ENCODE results near the gene RNF111.

RNF111 gene

DNA sequence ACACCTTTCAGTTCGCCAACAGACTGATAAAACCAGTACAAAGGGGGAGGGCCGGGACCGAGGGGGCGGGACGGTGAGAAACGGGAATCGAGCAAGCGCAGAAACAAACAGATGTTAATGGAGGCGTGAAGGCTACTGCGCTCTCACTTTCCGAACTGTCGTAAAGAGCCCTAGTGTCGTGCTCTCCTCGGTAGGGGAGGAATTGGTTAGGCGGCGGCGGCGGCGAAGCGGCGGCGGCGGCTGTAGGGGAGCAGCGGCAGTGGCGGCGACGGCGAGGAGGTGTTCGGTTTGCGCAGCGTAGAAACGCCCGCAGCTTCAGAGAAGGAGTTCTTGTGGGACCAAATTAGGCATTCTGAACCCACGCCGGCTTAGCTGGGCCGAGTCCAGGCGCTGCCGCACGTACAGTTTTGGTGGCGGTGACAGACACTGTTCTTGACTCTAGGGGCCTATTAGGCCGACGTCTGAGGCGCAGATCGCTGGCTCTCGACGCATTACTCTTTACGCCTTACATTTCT, at the start of gene RNF111:
RNF111 (plus strand) TSS at position 173 of the 515 bp plus-strand sequence. CDS start 43,160 bp downstream, outside the sequence.
- peak; percentile 67 to 73 for DNase-seq (ENCODE audit: low read depth in 2 of 2)

DNA sequence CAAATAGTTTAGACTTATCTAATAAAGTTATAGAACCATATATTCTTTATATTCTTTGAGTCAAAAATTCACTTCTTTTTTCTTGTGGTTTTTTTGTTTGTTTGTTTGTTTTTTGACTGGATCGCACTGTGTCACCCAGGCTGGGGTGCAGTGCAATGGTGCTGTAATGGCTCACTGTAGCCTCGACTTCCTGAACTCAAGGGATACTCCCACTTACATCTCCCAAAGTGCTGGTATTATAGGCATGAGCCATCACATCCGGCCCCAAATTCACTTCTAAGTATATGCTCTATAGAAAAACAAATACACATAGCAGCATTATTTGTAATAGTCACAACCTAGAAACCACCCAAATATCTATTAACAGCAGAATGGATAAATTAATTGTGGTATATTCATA, 40.3 kb upstream of the RNF111 start:
- no peak for DNase-seq (ENCODE audit: low read depth in 2 of 2)

DNA sequence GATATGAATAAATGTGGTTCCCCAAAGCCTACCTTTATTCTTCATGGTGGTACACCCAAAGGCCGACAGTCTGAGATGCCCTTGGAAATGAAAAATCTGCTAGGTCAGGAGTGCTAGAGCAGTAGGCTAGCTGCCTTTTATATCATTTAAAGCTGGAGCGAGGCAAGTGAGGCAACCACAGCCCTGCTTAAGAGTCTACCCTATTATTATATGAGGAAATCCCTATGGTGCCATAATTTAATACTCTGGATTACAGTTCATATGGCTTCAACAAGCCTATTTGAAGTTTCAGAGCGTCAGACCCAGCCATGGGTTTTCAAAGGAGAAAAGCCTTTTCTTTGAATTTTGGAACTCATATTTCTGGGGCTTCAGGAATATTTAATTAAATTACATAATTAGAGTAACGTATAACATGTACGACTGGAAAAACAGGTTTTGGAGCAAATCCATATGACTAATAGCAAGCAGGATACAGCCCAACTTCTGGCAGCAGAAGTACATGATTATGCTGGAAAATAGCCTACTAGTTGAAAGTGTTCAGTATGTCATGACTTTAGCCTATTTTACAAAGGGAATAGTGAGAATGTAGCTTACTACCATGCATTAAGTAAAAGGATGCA, 36.0 kb upstream of the RNF111 start:
- no peak for DNase-seq (ENCODE audit: low read depth in 2 of 2)

DNA sequence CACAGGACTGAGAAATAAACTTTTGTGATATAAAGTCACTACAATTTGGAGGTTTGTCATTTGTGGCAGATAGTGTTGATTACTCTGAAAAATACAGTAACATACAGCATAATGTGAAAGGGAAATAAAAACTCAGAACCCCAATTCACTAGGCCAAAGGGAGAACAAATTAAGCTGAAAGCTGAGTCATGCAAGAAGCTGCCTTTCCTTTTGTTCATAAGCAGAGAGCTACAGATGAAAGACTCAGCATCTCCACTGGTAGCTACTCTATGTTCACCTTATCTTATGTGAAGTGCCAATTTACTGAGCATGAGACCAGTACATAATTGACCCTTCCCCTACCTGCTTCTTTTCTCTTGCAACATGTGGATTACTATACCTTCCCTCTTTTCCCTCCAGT, 34.7 kb upstream of the RNF111 start:
- no peak for DNase-seq (ENCODE audit: low read depth in 2 of 2)

DNA sequence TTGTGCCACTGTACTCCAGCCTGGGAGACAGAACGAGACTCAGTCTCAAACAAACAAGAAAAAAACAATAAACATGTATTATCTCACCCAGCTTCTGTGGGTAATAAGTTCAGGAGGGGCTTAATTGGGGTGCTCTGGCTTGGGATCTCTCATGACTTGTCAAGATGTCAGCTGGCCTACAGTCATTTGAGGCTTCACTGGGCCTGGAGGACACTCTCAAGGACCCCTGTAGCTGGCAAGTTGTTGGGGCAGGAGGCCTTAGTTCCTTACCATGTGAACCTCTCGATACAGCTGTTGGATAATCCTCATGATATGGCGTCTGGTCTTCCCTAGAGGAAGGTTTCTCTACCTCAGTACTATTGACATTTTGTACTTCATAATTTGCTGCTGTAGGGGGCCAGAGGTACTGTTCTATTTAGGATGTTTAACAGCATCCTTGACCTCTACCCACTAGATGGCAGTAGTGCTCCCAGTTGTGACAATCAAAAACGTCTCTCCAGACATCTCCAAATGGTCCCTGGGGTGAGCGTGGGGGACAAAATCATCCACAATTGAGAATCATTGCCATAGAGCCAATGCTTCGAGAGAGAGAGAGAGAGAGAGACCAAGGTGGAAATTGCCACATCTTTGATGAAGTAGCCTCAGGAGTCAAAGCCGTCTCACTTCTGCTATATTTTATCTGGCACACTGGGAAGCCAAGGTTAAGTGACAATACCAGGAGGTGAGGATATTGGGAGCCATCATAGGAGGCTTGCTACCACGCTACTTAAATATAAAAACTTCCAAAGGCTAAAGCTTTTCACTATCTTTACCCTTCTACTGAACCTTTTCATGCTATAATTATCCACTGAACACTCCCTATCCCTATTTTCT, 30.1 kb upstream of the RNF111 start:
- peak in 1 of 2 donors; percentile 20 for DNase-seq (ENCODE audit: low read depth in 2 of 2)

DNA sequence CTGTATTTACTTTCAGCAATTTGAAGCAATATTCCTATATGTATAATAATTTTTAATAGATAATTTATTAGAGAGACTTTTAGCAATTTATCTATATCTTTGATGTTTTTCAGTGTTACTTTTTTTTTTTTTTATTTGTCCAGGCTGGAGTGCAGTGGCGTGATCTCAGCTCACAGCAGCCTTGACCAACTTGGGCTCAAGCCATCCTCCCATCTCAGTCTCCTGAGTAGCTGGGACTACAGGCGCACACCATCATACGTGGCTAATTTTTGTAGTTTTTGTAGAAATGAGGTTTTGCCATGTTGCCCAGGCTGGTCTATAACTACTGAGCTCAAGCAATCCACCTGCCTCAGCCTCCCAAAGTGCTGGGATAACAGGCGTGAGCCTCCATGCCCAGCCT, 28.7 kb upstream of the RNF111 start:
- no peak for DNase-seq (ENCODE audit: low read depth in 2 of 2)

DNA sequence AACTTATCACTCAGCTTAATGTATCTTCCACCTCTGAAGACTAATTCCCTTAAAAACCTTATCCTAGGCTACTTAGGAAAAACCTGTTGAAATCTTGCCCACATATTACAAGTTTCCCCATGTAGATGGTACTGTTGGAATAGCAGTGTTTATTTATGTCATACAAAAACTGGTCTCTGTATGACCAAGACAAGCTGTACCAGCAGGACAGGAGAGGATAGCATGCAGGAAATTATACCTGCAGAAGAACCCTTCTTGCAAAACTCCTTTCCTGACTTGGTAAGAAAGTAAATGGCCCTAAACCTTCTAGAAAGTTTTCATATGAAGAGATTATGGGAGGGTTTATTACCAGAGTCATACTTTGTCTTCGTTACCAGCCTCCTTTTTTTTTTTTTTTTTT, 25.3 kb upstream of the RNF111 start:
- DNase-seq (ENCODE audit: low read depth in 2 of 2): no peak

DNA sequence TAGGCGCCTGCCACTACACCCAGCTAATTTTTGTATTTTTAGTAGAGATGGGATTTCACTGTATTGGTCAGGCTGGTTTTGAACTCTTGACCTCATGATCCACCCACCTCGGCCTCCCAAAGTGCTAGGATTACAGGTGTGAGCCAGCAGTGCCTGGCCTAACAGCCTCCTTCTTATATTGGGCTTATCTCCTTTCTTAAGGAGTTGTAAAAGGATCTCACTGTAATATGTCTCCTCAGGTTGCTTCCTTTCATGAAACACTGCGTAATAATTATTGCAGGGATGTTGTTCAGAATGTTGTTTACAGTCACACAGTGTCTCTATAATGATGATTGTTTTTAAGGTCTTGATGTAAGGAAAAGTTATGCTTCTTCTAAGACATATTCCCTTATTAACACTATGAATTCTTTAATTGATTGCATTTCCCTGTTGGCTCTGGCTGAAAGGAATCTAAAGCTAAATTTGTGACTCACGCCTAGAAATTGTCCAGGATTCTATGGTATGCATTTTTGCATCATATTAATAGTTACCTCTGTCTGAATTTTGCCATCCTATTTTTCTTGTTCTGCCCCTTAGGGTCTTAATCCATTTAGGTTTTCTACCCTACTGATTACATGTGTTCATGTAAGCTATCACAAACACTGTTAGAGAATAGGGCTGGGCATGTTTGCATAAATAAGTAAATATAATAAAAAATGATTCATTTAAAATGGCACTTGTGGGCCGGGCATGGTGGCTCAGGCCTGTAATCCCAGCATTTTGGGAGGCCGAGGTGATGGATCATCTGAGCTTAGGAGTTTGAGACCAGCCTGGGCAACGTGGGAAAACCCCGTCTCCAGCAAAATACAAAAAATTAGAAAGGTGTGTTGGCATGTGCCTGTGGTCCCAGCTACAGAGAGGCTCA, 24.5 kb upstream of the RNF111 start:
- no peak for DNase-seq (ENCODE audit: low read depth in 2 of 2)

DNA sequence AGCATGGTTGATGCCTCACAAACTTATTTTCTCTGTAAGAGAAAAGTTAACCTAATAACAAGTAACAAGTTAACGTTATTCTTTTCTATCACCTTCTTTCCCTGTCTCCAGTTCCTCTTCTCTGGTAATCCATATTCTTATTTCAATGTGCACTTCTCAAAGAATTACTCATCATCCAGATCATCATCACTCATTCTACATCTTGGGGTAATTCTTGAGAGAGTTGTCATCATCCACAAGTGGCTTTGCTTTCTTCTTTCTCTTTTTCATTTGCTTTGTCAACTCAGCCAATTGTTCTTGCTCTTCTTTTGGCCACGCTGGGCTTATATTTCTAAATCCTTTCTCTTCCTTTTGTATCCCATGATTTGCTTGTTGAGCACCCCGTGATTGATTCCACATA, 20.8 kb upstream of the RNF111 start:
- no peak for DNase-seq (ENCODE audit: low read depth in 2 of 2)

DNA sequence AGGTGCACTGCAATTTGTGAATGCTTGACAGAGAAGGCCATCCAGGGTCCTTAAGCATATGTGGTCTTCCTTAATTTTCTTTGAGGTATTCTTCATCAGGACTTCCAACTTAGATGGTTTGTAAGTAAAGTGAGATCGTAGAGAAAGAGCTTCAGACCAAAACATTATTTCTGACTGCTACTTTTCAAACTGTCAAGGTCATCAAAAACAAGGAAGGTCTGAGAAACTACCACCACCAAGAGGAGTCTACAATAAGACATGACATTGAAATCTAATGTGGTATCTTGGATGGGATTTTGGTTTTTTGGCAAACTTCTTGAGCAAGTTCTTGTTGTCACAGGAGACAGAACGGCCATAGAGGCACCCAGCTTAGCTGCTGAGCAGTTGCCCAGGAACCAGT, 20.0 kb upstream of the RNF111 start:
- no peak for DNase-seq (ENCODE audit: low read depth in 2 of 2)

DNA sequence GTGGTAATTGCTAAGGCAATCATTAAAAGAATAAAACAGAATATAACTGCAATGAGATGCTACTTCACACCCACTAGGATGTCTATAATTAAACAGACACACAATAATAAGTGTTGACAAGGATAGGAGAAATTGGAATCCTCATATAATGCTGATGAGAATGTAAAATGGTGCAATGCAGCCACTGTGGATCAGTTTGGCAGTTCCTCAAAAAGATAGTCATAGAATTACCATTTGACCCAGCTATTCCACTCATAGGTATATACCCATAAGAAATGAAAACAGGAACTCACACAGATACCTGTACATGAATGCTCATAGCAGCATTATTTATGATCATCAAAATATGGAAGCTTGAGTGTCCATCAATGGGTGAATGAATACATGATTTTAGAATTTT, 9.6 kb upstream of the RNF111 start:
- DNase-seq (ENCODE audit: low read depth in 2 of 2): no peak

DNA sequence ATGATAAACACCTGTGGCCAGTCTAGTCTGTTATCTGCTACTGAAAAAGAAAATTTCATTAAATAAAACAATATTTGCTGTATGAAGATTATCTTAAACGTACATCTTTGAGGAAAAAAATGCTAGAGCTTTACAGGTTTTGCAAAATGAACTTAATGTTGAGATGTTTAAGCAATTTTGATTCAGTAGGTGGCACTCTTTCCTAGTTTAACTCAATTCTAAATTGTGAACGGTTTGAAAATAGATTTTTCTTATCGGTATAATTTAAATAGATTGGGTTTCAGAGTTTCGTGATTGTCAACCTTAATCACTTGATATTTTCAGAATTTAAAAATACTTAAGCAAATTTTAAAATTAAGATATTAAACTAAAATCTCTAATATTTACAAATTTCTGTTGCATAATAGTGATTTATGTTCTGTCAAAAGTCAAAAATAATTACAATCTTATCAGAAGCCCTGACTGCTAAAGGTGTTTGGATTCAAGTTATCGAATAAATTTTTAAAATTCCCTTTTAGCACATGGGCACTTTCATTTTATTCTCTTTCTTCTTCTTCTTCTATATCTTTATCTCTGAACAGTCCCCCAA, 7.0 kb upstream of the RNF111 start:
- no peak for DNase-seq (ENCODE audit: low read depth in 2 of 2)

DNA sequence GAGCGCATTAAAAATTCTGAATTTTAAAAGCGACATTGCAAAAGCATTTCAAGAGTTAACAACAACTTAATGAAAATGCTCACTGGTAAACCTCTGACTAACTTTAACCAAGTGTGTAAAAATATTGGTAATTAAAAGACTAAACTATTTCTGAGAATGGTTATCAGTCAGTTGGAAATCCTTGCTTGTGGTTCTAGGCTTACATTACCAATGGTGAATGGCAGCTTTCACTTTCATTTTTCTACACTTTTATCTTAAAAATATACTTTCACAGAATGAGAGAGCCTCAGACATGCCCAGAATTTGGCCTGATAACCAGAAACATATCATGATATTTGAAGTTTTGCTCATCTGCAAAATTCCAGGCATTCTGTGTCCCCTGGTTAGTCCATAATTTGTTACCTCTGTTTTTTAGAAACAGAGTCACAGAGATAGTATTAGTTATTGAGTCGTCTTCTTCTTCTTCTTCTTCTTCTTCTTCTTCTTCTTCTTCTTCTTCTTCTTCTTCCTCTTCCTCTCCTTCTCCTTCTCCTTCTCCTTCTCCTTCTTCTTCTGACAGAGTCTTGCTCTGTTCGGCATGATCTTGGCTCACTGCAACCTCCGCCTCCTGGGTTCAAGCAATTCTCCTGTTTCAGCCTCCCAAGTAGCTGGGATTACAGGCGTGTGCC, 5.5 kb upstream of the RNF111 start:
- DNase-seq (ENCODE audit: low read depth in 2 of 2): no peak

DNA sequence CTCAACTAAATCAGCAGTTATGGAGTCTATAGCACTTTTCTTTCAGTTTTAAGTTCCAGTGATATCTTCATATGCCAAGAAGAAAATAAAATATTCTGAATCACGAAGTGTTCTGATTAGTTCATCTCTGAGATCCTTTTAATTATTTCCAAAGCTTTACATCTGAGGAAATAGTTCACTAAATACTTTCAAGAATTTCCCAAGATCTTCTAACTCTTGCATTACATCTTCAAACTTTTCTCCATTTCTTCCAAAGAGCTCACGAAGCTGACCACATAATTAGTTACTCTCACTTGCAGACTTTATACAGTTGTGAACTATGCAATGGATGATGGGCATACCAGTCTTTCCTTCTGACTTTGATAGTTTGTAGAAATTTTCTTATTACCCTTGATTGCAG, 4.2 kb upstream of the RNF111 start:
- no peak for DNase-seq (ENCODE audit: low read depth in 2 of 2)

DNA sequence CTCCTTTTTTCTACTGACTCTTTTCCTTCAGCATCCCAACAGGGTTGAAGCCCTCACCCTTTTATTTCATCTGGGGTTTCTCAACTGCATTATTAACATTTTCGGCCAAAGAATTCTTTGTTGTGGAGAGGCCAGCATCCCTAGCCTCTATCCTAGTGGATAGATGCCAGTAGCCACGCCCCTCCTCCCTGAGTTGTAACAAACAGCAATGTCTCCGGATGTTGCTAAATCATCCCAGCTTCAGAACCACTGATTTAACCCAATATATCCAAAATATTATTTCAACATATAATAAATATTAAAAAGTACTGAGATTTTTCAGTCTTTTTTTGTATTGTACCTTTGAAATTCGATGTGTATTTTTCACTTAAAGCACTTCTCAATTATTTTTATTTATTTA, 2.0 kb upstream of the RNF111 start:
- DNase-seq (ENCODE audit: low read depth in 2 of 2): no peak

DNA sequence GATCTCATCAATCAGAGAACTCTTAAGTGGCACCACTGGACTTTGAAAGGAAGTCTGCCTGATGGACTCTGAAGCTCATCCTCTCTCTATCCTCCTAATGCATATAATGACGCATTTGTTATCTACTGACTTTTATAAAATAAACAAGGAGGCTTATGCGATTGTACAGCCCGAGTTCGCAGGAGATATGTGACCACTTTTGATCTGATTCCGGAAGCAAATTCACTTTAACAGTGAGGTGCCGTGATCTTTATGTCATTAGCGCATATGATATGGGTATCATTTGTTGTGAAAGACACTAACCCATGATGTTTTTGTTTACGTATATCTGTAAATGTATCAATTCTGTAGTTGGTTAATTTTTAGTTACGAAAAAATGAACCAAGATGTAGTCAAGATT, 427 bp upstream of the RNF111 start:
- DNase-seq (ENCODE audit: low read depth in 2 of 2): no peak

DNA sequence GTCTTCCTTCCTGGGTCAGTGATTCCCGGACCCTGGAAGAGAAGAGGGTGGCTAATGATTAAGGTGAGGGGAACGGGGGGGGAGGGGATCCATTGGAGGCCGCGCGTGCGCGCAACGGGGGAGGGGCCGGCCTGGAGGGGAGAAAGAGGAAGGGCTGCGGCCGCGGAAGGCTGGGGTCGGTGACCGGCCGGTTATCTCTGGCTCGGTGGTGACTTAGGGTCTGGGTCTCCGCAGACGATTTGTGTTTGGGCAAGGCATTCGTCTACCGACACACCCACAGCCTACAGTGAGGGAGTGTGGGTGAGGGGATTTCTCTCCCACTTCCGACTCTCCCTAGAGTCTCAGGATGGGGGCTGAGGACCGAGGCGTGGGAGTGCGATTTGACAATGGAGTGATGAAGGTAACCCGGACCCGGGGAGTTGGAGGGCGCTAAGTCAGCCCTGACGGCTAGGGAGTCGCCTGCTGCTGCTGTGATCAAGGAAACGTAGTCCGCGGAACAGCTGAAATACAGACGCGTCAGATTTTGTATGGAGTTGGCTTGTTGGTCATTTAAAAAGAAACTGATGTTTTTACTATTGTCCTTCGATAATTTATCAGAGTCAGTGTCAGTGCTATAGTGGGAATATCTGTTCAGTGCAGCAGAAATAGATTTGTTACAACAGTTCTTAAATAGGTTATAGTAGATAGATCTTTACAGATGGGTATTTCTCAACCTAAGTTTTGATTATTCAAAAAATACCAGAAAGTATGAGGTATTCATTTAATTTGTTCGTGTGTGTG, 733 bp downstream of the RNF111 start:
- peak; percentile 3 to 47 for DNase-seq (ENCODE audit: low read depth in 2 of 2)

DNA sequence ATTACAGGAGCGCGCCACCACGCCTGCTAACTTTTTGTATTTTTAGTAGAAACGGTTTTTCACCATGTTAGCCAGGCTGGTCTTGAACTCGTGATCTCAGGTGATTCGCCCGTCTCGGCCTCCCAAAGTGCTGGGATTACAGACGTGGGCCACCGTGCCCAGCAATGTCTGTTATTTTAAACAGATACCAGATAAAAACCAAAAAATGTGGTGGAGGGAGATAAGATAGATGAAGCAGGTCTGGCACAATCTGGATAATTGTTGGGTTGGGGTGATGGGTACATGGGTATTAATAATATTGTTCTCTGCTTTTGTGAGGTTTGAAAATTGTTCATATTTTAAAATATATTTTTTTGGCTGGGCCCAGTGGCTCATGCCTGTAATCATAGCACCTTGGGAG, 4.7 kb downstream of the RNF111 start:
- DNase-seq (ENCODE audit: low read depth in 2 of 2): no peak

DNA sequence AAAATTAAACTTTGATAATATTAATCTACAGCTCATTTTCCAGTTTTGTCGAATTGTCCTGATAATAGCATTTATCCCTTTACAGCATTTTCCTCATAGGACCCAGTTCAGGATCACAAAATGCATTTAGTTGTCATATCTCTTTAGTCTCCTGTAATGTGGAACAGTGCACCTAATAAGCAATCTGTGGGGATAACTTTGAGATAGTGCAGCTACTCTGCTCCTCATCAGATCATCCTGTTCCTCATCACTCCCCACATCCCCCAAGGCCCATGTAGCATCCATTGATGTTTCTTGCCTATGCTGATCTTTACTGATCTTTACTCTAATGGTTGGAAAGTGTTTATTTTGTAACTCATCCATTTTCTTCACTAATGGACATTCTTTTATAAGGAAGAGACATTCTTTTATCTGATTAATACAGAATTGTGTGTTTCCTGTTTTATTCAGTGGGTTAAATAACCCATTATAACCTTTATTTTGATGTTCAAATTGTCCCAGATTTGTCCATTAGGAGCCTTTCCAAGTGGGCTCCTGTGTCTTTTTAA, 7.5 kb downstream of the RNF111 start:
- DNase-seq (ENCODE audit: low read depth in 2 of 2): no peak

DNA sequence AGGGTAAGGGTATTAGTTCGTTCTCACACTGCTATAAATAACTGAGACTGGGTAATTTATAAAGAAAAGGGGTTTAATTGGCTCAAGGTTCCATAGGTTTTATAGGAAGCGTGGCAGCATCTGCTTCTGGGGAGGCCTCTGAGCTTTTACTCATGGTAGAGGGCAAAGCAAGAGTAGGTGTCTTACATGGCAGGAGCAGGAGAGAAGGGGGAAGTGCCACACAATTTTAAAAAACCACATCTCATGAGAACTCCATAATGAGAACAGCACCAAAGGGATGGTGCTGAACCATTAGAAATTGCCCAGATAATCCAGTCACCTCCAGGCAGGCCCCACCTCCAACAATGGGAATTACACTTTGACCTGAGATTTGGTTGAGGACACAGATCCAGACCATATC, 12.2 kb downstream of the RNF111 start:
- DNase-seq (ENCODE audit: low read depth in 2 of 2): no peak

All from stimulated activated CD4-positive, alpha-beta T cell treated with anti-CD3 and anti-CD28 coated beads, Interleukin-1b, Interleukin-23, amount 100 ng/mL, for 1 hour (primary cell).